A673 (cell line): Measurements from ENCODE around the gene SH2D3C. TPM values are rescaled to one million over a fixed set of nuclear protein-coding genes. Genes with fewer than 3 reads are reported as not detected.

Experiments
- BruUV-seq: library from RNA; stranded (reverse); fragments of 400-500 nt; replicated peaks from 2 replicates; lab custom pipeline; 2021; lab: Mats Ljungman, UMichigan
- CTCF ChIA-PET: fragments of 300-600 bp; sonication (Branson Sonifier 250); formaldehyde crosslinking; loops from one replicate; lab custom pipeline; 2022; ENCODE audit warnings: antibody characterized with exemption; lab: Charles Lee
- POLR2A ChIA-PET: fragments of 300-600 bp; sonication (Branson Sonifier 250); formaldehyde crosslinking; loops from one replicate; lab custom pipeline; 2022; ENCODE audit warnings: antibody characterized with exemption; ENCODE audit not compliant: low non-redundant PET; lab: Charles Lee
- DNase-seq: peaks from one replicate; pipeline ENCODE4 v3.0.0-alpha.2; 2015; ENCODE audit warnings: low spot score
- H3K27ac ChIP-seq: fragments of 200-600 bp; sonication (generic); 2 replicates; pipeline ENCODE4 v1.5.1; 2016; ENCODE audit warnings: mixed run types, low read depth, mild to moderate bottlenecking, mixed read lengths, antibody characterized with exemption, low read length; ENCODE audit not compliant: poor library complexity, severe bottlenecking
- H3K27me3 ChIP-seq: fragments of 200-600 bp; sonication (generic); replicated peaks from 2 replicates; pipeline ENCODE4 v1.6.1; 2017; ENCODE audit warnings: mixed run types, low read depth, mild to moderate bottlenecking, mixed read lengths, antibody characterized with exemption, low read length; ENCODE audit not compliant: insufficient read depth, poor library complexity
- H3K36me3 ChIP-seq: fragments of 200-600 bp; sonication (generic); 2 replicates; pipeline ENCODE4 v1.6.1; 2016; ENCODE audit warnings: mixed run types, mild to moderate bottlenecking, mixed read lengths, antibody characterized with exemption, low read length; ENCODE audit not compliant: insufficient read depth, poor library complexity, severe bottlenecking
- H3K4me1 ChIP-seq: fragments of 200-600 bp; sonication (generic); 2 replicates; pipeline ENCODE4 v1.6.1; 2017; ENCODE audit warnings: mixed run types, mild to moderate bottlenecking, mixed read lengths, antibody characterized with exemption, low read length; ENCODE audit not compliant: insufficient read depth, poor library complexity, severe bottlenecking
- H3K4me3 ChIP-seq: fragments of 200-600 bp; sonication (generic); 2 replicates; pipeline ENCODE4 v1.5.1; 2016; ENCODE audit warnings: low read depth, mixed run types, mild to moderate bottlenecking, mixed read lengths, low read length; ENCODE audit not compliant: poor library complexity, severe bottlenecking
- H3K9me3 ChIP-seq: fragments of 200-600 bp; sonication (generic); 2 replicates; pipeline ENCODE4 v1.6.1; 2016; ENCODE audit warnings: mixed run types, low read depth, mild to moderate bottlenecking, mixed read lengths, antibody characterized with exemption, low read length; ENCODE audit not compliant: poor library complexity, severe bottlenecking
- EZH2 ChIP-seq: fragments of 200-600 bp; sonication (generic); IDR thresholded peaks from 2 replicates; pipeline ENCODE4 v1.6.1; 2017; ENCODE audit warnings: borderline replicate concordance, low read depth, mild to moderate bottlenecking, mixed read lengths, antibody characterized with exemption, low read length; ENCODE audit not compliant: poor library complexity, severe bottlenecking
- intact Hi-C: fragments of 100-400 bp; cut with micrococcal nuclease; formaldehyde crosslinking; loops from one replicate; pipeline ENCODE4 v1.10.0; 2022; ENCODE audit not compliant: unreplicated experiment
- microRNA-seq: library from miRNA; unstranded; fragments of <30 nt; microRNA quantifications from one replicate; pipeline ENCODE4 v1.2.0, GENCODE V29; 2021
- total RNA-seq: library from RNA; stranded (reverse); gene quantifications from 2 replicates; pipeline ENCODE4 v1.2.3, GENCODE V29; 2021
- TF ChIP-seq, protein P1 (sequence below): fragments of 300-800, 200-600 bp; sonication (generic); conservative IDR thresholded peaks from 2 replicates; pipeline ENCODE4 v1.5.1; 2017; ENCODE audit warnings: low read depth, mild to moderate bottlenecking, antibody characterized with exemption, low read length, moderate library complexity, mixed read lengths

The SH2D3C gene
- total RNA-seq, 1 experiment from 2014 or later, result not detected

DNA sequence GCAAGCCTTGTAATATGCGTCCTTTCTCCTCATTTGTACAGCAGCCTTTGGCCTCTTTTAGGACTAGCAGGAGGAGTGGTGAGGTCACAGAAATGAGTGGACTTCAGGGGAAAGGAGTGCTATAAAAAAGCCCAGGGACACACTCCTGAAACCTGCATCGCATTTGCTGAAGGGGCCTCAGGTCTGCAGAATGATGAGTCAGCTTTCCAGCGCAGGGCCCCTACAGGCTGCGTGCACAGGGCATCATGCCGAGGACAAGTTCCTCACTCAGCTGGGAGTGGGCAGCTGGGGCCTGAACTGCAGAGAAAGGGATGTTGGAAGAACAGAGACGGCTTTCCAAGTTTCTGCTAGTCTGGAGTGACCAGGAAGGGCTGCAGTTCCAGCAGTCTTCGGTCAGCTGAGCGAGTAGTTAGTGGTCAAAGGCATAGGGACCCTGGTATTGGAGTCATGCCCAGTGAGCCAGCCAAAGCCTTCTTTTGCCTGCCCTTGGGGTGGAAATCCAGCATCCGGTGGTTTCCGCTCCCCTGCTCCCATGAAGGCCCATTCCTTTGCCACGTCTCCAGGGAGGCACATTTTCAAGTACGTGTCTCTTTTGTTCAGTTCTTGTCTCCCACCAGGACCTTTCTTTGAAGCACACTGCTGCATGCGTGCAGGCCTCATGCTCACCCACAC lies 89.0 kb downstream of the SH2D3C start:
- ChIA-PET CTCF (no interaction called here), POLR2A (no interaction called here)
- no peaks in the 10 kb centered on the region for H3K27me3 ChIP-seq
- no peak for TF ChIP-seq EZH2
- TF ChIP-seq, protein P1, sequence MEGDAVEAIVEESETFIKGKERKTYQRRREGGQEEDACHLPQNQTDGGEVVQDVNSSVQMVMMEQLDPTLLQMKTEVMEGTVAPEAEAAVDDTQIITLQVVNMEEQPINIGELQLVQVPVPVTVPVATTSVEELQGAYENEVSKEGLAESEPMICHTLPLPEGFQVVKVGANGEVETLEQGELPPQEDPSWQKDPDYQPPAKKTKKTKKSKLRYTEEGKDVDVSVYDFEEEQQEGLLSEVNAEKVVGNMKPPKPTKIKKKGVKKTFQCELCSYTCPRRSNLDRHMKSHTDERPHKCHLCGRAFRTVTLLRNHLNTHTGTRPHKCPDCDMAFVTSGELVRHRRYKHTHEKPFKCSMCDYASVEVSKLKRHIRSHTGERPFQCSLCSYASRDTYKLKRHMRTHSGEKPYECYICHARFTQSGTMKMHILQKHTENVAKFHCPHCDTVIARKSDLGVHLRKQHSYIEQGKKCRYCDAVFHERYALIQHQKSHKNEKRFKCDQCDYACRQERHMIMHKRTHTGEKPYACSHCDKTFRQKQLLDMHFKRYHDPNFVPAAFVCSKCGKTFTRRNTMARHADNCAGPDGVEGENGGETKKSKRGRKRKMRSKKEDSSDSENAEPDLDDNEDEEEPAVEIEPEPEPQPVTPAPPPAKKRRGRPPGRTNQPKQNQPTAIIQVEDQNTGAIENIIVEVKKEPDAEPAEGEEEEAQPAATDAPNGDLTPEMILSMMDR, result no peak
- intact Hi-C loops, result no loop called here
- H3K9me3 ChIP-seq, result no peaks in the 10 kb centered on the region
- H3K36me3 ChIP-seq, result no peaks in the 10 kb centered on the region
- no peak overlapping the region for H3K27ac ChIP-seq
- H3K4me1 ChIP-seq, result no peaks in the 10 kb centered on the region
- no peak for DNase-seq
- H3K4me3 ChIP-seq, result no peak overlapping the region
- BruUV-seq, result no TSS peak

Small RNA genes lying within 50 kb of the gene (microRNA-seq; reads per million reads assigned to microRNA genes)
- gene MIR2861 (not detected), gene MIR3960 (not detected)

Other genes starting within 250 kb of the SH2D3C start
- gene STXBP1, start 166.4 kb downstream of the SH2D3C start, total RNA-seq, result 10.9 and 12.6 TPM in 2 replicates
- gene CFAP157, start 71.7 kb downstream of the SH2D3C start, total RNA-seq, result not detected in 2 replicates
- 9.3 and 10.7 TPM in 2 replicates for gene PTRH1, start 63.0 kb downstream of the SH2D3C start, total RNA-seq
- not detected in 2 replicates for gene TTC16, start 62.6 kb downstream of the SH2D3C start, total RNA-seq
- gene TOR2A, start 43.4 kb downstream of the SH2D3C start, total RNA-seq, result 9.1 and 9.2 TPM in 2 replicates
- gene CDK9, start 7.4 kb upstream of the SH2D3C start, total RNA-seq, result 68.0 and 77.7 TPM in 2 replicates
- gene FPGS, start 24.2 kb upstream of the SH2D3C start, total RNA-seq, result 74.9 and 78.2 TPM in 2 replicates
- 29.9 and 31.1 TPM in 2 replicates for gene ENG, start 76.0 kb upstream of the SH2D3C start, total RNA-seq
- gene AK1, start 99.0 kb upstream of the SH2D3C start, total RNA-seq, result 35.8 and 52.9 TPM in 2 replicates
- 34.7 and 40.4 TPM in 2 replicates for gene ST6GALNAC6, start 120.9 kb upstream of the SH2D3C start, total RNA-seq
- 11.8 and 15.8 TPM in 2 replicates for gene ST6GALNAC4, start 138.4 kb upstream of the SH2D3C start, total RNA-seq
- 2.6 and 3.9 TPM in 2 replicates for gene PIP5KL1, start 152.1 kb upstream of the SH2D3C start, total RNA-seq
- 51.5 and 52.9 TPM in 2 replicates for gene DPM2, start 159.2 kb upstream of the SH2D3C start, total RNA-seq
- 30.0 and 34.1 TPM in 2 replicates for gene EEIG1, start 202.3 kb upstream of the SH2D3C start, total RNA-seq